Measurements from ENCODE around the gene TBC1D19.
"Not testable (repeated sequence)": the region's sequence is repeated elsewhere in the genome, so short reads cannot be mapped to it uniquely, and the experiment has no call there.

DNA sequence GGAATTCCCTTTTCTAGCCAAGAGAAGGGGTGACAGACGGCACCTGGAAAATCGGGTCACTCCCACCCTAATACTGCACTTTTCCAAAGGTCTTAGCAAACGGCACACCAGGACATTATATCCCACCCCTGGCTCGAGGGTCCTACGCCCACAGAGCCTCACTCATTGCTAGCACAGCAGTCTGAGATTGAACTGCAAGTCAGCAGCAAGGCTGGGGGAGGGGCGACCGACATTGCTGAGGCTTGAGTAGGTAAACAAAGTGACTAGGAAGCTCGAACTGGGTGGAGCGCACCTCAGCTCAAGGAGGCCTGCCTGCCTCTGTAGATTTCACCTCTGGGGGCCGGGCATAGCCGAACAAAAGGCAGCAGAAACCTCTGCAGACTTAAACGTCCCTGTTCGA is 110.2 kb downstream of the TBC1D19 start:
- TF ChIP-seq, protein P1, sequence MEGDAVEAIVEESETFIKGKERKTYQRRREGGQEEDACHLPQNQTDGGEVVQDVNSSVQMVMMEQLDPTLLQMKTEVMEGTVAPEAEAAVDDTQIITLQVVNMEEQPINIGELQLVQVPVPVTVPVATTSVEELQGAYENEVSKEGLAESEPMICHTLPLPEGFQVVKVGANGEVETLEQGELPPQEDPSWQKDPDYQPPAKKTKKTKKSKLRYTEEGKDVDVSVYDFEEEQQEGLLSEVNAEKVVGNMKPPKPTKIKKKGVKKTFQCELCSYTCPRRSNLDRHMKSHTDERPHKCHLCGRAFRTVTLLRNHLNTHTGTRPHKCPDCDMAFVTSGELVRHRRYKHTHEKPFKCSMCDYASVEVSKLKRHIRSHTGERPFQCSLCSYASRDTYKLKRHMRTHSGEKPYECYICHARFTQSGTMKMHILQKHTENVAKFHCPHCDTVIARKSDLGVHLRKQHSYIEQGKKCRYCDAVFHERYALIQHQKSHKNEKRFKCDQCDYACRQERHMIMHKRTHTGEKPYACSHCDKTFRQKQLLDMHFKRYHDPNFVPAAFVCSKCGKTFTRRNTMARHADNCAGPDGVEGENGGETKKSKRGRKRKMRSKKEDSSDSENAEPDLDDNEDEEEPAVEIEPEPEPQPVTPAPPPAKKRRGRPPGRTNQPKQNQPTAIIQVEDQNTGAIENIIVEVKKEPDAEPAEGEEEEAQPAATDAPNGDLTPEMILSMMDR (IDR thresholded peaks at IDR 0.05; ENCODE audit: low read depth, low read length): not testable (repeated sequence)
- TF ChIP-seq EZH2phosphoT487 (IDR thresholded peaks at IDR 0.05; ENCODE audit: low read depth): not testable (repeated sequence)

All from OCI-LY3 (cell line).